ENCODE data around the gene UBE2L6.
A peak's percentile ranks its signal among the peaks of the same experiment; 100 is the strongest.
"Not testable (repeated sequence)": the region's sequence is repeated elsewhere in the genome, so short reads cannot be mapped to it uniquely, and the experiment has no call there.

Gene UBE2L6

GRCh38 chr11:57566905-57567514, 462 bp downstream of the UBE2L6 start:
- no peak for DNase-seq (ENCODE audit: low spot score)

- DNase-seq (ENCODE audit: low spot score) = peak; percentile 93
Measured at GRCh38 chr11:57566005-57566904, 1.2 kb downstream of the UBE2L6 start.

- no peak for DNase-seq (ENCODE audit: low spot score)
Measured at GRCh38 chr11:57562596-57562995, 4.9 kb downstream of the UBE2L6 start.

GRCh38 chr11:57560146-57560545, 7.3 kb downstream of the UBE2L6 start:
- no peak for DNase-seq (ENCODE audit: low spot score)

GRCh38 chr11:57556041-57556440, 11.4 kb downstream of the UBE2L6 start:
- no peak for DNase-seq (ENCODE audit: low spot score)

GRCh38 chr11:57555393-57555792, 12.1 kb downstream of the UBE2L6 start:
- no peak for DNase-seq (ENCODE audit: low spot score)

GRCh38 chr11:57552479-57552878, 15.0 kb downstream of the UBE2L6 start:
- no peak for DNase-seq (ENCODE audit: low spot score)

- no peak for DNase-seq (ENCODE audit: low spot score)
Measured at GRCh38 chr11:57551941-57552340, 15.5 kb downstream of the UBE2L6 start.

GRCh38 chr11:57549983-57550382, 17.5 kb downstream of the UBE2L6 start:
- DNase-seq (ENCODE audit: low spot score) = no peak

GRCh38 chr11:57547854-57548377, 19.6 kb downstream of the UBE2L6 start:
- no peak for DNase-seq (ENCODE audit: low spot score)

GRCh38 chr11:57546869-57547475, 20.5 kb downstream of the UBE2L6 start:
- DNase-seq (ENCODE audit: low spot score) = peak; percentile 81

- DNase-seq (ENCODE audit: low spot score) = no peak
Measured at GRCh38 chr11:57546451-57546850, 21.0 kb downstream of the UBE2L6 start.

GRCh38 chr11:57545883-57546282, 21.6 kb downstream of the UBE2L6 start:
- no peak for DNase-seq (ENCODE audit: low spot score)

- no peak for DNase-seq (ENCODE audit: low spot score)
Measured at GRCh38 chr11:57544566-57544965, 22.9 kb downstream of the UBE2L6 start.

GRCh38 chr11:57543593-57543992, 23.9 kb downstream of the UBE2L6 start:
- DNase-seq (ENCODE audit: low spot score) = no peak

- no peak for DNase-seq (ENCODE audit: low spot score)
Measured at GRCh38 chr11:57542582-57542981, 24.9 kb downstream of the UBE2L6 start.

GRCh38 chr11:57541169-57541568, 26.3 kb downstream of the UBE2L6 start:
- no peak for DNase-seq (ENCODE audit: low spot score)

GRCh38 chr11:57539342-57539741, 28.1 kb downstream of the UBE2L6 start:
- no peak for DNase-seq (ENCODE audit: low spot score)

GRCh38 chr11:57536947-57537619, 30.4 kb downstream of the UBE2L6 start, which contains the start of gene SMTNL1:
TSS of gene SMTNL1 (plus strand) at chr11:57537595. CDS start at chr11:57542643, 5,048 bp downstream.
- DNase-seq (ENCODE audit: low spot score) = no peak

GRCh38 chr11:57534449-57534848, 33.0 kb downstream of the UBE2L6 start:
- DNase-seq (ENCODE audit: low spot score) = not testable (repeated sequence)

- DNase-seq (ENCODE audit: low spot score) = peak; percentile 100
Measured at GRCh38 chr11:57530596-57531507, 36.6 kb downstream of the UBE2L6 start, which contains the start of gene TIMM10. TSS of gene TIMM10 (minus strand) at chr11:57530754. CDS start at chr11:57530189, 565 bp downstream.
